ENCODE data around the gene GBP5. TPM values are rescaled to one million over a fixed set of nuclear protein-coding genes. Genes with fewer than 3 reads are reported as not detected.

The GBP5 gene
- total RNA-seq, 4 donors from 2014 or later: 2.4 to 6.4 (median 4.8) TPM

DNA sequence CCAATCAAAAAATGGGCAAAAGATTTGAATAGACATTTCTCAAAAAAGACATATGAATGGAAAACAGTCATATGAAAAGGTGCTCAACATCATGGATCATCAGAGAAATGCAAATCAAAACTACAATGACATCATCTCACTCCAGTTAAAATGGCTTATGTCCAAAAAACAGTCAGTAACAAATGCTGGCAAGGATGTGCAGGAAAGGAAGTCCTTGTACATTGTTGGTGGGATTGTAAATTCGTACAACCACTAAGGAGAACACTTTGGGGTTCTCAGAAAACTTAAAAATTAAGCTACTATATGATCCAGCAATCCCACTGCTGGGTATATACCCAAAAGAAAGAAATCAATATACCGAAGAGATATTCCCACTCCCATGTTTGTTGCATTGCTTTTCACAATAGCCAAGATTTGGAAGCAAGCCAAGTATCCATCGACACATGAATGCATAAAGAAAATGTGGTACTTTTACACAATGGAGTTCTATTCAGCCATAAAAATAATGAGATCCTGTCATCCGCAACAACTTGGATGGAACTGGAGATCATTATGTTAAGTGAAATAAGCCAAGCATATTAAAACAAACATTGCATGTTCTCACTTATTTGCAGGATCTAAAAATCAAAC is 17.9 kb downstream of the GBP5 start:
- H3K27ac ChIP-seq: no peak overlapping the region
- no peak for DNase-seq
- no peaks in the 10 kb centered on the region for H3K9me3 ChIP-seq
- 34 to 41% methylated on average over 4 of the region's 4 CpGs for WGBS, 2 donors
- TF ChIP-seq POLR2A (IDR thresholded peaks at IDR 0.05): no peak
- H3K4me1 ChIP-seq: peaks cover 0 to 15% (median 0%) of the 10 kb centered on the region in 3 donors
- H3K36me3 ChIP-seq: no peaks in the 10 kb centered on the region
- intact Hi-C loops (cut with DNase I): no loop called here
- no peak overlapping the region for H3K4me3 ChIP-seq
- no peaks in the 10 kb centered on the region for H3K27me3 ChIP-seq

DNA sequence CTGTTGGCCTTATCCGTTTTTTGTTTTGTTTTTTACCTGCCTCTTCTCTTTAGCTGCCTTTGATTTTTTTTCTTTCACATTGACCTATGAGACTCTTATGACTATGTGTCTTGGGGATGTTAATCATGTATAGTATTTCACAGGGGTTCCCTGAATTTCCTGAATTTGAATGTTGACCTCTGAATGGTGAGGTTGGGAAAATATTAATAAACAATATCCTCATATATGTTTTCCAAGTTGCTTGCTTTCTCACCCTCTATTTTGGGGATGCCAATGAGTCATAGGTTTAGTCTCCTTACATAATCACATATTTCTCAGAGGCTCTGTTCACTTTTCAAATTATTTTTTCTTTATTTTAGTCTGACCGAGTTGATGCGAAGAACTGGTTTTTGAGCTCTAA is 29.6 kb downstream of the GBP5 start:
- Histone ChIP-seq H3K27me3 (no peaks in the 10 kb centered on the region), H3K4me3 (no peak overlapping the region), H3K9me3 (no peaks in the 10 kb centered on the region), H3K27ac (no peak overlapping the region), H3K4me1 (no peaks in the 10 kb centered on the region), H3K36me3 (no peaks in the 10 kb centered on the region)
- no peak for DNase-seq
- no peak for TF ChIP-seq POLR2A (IDR thresholded peaks at IDR 0.05)
- TF ChIP-seq, protein P1, sequence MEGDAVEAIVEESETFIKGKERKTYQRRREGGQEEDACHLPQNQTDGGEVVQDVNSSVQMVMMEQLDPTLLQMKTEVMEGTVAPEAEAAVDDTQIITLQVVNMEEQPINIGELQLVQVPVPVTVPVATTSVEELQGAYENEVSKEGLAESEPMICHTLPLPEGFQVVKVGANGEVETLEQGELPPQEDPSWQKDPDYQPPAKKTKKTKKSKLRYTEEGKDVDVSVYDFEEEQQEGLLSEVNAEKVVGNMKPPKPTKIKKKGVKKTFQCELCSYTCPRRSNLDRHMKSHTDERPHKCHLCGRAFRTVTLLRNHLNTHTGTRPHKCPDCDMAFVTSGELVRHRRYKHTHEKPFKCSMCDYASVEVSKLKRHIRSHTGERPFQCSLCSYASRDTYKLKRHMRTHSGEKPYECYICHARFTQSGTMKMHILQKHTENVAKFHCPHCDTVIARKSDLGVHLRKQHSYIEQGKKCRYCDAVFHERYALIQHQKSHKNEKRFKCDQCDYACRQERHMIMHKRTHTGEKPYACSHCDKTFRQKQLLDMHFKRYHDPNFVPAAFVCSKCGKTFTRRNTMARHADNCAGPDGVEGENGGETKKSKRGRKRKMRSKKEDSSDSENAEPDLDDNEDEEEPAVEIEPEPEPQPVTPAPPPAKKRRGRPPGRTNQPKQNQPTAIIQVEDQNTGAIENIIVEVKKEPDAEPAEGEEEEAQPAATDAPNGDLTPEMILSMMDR (IDR thresholded peaks at IDR 0.05): no peak
- intact Hi-C loops (cut with DNase I): no loop called here
- 85 to 92% methylated on average over 3 of the region's 3 CpGs for WGBS, 2 donors

Other genes starting within 250 kb of the GBP5 start
- 10 to 100 TPM in 3 of 4 donors, 1 to 10 TPM in 1; 9.6 to 16.7 (median 12.9) TPM for gene GBP3, start 250.0 kb downstream of the GBP5 start, total RNA-seq
- 10 to 100 TPM in 3 of 4 donors, 1 to 10 TPM in 1; 6.3 to 22.1 (median 15.2) TPM for gene GBP1, start 207.7 kb downstream of the GBP5 start, total RNA-seq
- 10 to 100 TPM; 23.6 to 97.7 (median 54.2) TPM for gene GBP2, start 146.7 kb downstream of the GBP5 start, total RNA-seq
- gene GBP7, start 96.9 kb downstream of the GBP5 start, total RNA-seq: not detected
- 1 to 10 TPM; 2.5 to 7.4 (median 4.1) TPM for gene GBP4, start 73.9 kb downstream of the GBP5 start, total RNA-seq
- 100 to 1,000 TPM; 419 to 894 (median 477) TPM for gene GBP6, start 91.2 kb upstream of the GBP5 start, total RNA-seq

Data from esophagus squamous epithelium (tissue), 5 donors.